Measurements from ENCODE around the gene ANGPT4.

DNA sequence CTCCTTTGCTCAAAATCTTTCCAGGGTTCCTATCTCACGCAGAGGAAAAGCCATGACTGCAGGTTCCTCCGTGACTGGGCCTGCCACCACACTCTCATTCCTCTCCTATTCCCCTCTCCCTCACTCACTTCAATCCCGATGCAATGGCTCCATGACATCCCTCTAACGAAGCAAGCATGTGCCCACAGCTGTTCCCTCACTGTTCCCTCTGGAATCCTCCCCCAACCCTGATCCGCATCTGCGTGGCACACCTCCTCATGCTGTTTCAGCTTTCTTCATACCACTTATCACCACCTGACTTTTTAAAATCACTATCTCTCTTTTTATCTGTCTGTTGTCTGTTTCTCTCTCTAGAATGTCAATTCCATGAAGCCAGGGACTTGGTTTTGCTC is 25.5 kb downstream of the ANGPT4 start:
- TF ChIP-seq, protein P1, sequence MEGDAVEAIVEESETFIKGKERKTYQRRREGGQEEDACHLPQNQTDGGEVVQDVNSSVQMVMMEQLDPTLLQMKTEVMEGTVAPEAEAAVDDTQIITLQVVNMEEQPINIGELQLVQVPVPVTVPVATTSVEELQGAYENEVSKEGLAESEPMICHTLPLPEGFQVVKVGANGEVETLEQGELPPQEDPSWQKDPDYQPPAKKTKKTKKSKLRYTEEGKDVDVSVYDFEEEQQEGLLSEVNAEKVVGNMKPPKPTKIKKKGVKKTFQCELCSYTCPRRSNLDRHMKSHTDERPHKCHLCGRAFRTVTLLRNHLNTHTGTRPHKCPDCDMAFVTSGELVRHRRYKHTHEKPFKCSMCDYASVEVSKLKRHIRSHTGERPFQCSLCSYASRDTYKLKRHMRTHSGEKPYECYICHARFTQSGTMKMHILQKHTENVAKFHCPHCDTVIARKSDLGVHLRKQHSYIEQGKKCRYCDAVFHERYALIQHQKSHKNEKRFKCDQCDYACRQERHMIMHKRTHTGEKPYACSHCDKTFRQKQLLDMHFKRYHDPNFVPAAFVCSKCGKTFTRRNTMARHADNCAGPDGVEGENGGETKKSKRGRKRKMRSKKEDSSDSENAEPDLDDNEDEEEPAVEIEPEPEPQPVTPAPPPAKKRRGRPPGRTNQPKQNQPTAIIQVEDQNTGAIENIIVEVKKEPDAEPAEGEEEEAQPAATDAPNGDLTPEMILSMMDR (IDR thresholded peaks at IDR 0.05), result no peak
- no peak for TF ChIP-seq POLR2A (IDR thresholded peaks at IDR 0.05)
